ENCODE data around the gene PARD6G. TPM values are rescaled to one million over a fixed set of nuclear protein-coding genes. Genes with fewer than 3 reads are reported as not detected.

Gene PARD6G
- total RNA-seq, 1 donor from 2014 or later: 6.5 TPM

- Histone ChIP-seq H3K9me3 (no peaks in the 10 kb centered on the region), H3K27ac (no peak overlapping the region)
- intact Hi-C loops (cut with DNase I): no loop called here
Measured at GRCh38 chr18:80145196-80145804, 102.0 kb downstream of the PARD6G start.

GRCh38 chr18:80143881-80144280 lies 103.4 kb downstream of the PARD6G start:
- H3K4me1 ChIP-seq: peaks cover 5% of the 10 kb centered on the region
- no peaks in the 10 kb centered on the region for H3K27me3 ChIP-seq
- peaks cover 11% of the 10 kb centered on the region for H3K36me3 ChIP-seq
- no peak overlapping the region for H3K4me3 ChIP-seq
- no peak for ATAC-seq
- no peaks in the 10 kb centered on the region for H3K9me3 ChIP-seq
- DNase-seq: no peak
- no peak overlapping the region for H3K27ac ChIP-seq
- intact Hi-C loops (cut with DNase I): no loop called here
- TF ChIP-seq CTCF (IDR thresholded peaks at IDR 0.05): no peak

More at GRCh38 chr18:80145196-80145804, 102.0 kb downstream of the PARD6G start:
- H3K27me3 ChIP-seq: no peaks in the 10 kb centered on the region
- ATAC-seq (no peak), DNase-seq (no peak)
- H3K36me3 ChIP-seq: no peaks in the 10 kb centered on the region
- H3K4me1 ChIP-seq: peaks cover 5% of the 10 kb centered on the region
- no peak for TF ChIP-seq CTCF (IDR thresholded peaks at IDR 0.05)
- H3K4me3 ChIP-seq: no peak overlapping the region

- Histone ChIP-seq H3K27me3 (no peaks in the 10 kb centered on the region), H3K9me3 (no peaks in the 10 kb centered on the region), H3K4me3 (no peak overlapping the region), H3K27ac (no peak overlapping the region), H3K36me3 (peaks cover 41% of the 10 kb centered on the region), H3K4me1 (no peaks in the 10 kb centered on the region)
- ATAC-seq (no peak), DNase-seq (no peak)
- TF ChIP-seq CTCF (IDR thresholded peaks at IDR 0.05): no peak
- intact Hi-C loops (cut with DNase I): no loop called here
Measured at GRCh38 chr18:80140455-80140985, 106.8 kb downstream of the PARD6G start.

- H3K4me3 ChIP-seq: no peak overlapping the region
- intact Hi-C loops (cut with DNase I): no loop called here
- ATAC-seq (no peak), DNase-seq (no peak)
- TF ChIP-seq CTCF (IDR thresholded peaks at IDR 0.05): no peak
- H3K27me3 ChIP-seq: no peaks in the 10 kb centered on the region
- H3K36me3 ChIP-seq: peaks cover 60% of the 10 kb centered on the region
- no peaks in the 10 kb centered on the region for H3K9me3 ChIP-seq
- H3K4me1 ChIP-seq: no peaks in the 10 kb centered on the region
- no peak overlapping the region for H3K27ac ChIP-seq
Measured at GRCh38 chr18:80137976-80138375, 109.3 kb downstream of the PARD6G start.

GRCh38 chr18:80137137-80137536 lies 110.2 kb downstream of the PARD6G start:
- H3K9me3 ChIP-seq: no peaks in the 10 kb centered on the region
- no peaks in the 10 kb centered on the region for H3K4me1 ChIP-seq
- no peaks in the 10 kb centered on the region for H3K27me3 ChIP-seq
- ATAC-seq (no peak), DNase-seq (no peak)
- peaks cover 60% of the 10 kb centered on the region for H3K36me3 ChIP-seq
- intact Hi-C loops (cut with DNase I): no loop called here
- no peak overlapping the region for H3K27ac ChIP-seq
- H3K4me3 ChIP-seq: no peak overlapping the region
- no peak for TF ChIP-seq CTCF (IDR thresholded peaks at IDR 0.05)

Measured in upper lobe of right lung (tissue), 1 donor.